ENCODE results near the gene ATF6B. TPM values are rescaled to one million over a fixed set of nuclear protein-coding genes. Genes with fewer than 3 reads are reported as not detected.

The ATF6B gene
- total and polyA plus RNA-seq, 2 of the 13 experiments (the other 11 are each of a cell fraction or from before 2014, with no cell fraction given): 18.1 to 44.0 TPM

GRCh38 chr6:32175711-32176475 lies 47.8 kb upstream of the ATF6B start, which contains the start of gene AGPAT1 (continued):
- no peak; the same call in 1 of the 2 replicates for TF ChIP-seq ELF3 (CRISPR knock-in tag; IDR thresholded peaks at IDR 0.05)
- 0 out of 2 replicates have a peak, but pooled peaks have one; percentile 20 for TF ChIP-seq KLF11 (CRISPR knock-in tag; IDR thresholded peaks at IDR 0.05)
- TF ChIP-seq ZNF572 (CRISPR knock-in tag; IDR thresholded peaks at IDR 0.05): peak; percentile 98; the same call in 1 of the 2 replicates
- TF ChIP-seq REL (CRISPR knock-in tag; conservative IDR thresholded peaks at IDR 0.05): peak; percentile 18; the same call in 1 of the 2 replicates
- TF ChIP-seq ZNF296 (CRISPR knock-in tag; conservative IDR thresholded peaks at IDR 0.05): 0 out of 2 replicates have a peak, but pooled peaks have one; percentile 66
- peak; percentile 24; the same call in 1 of the 2 replicates for TF ChIP-seq FOXO1 (CRISPR knock-in tag; IDR thresholded peaks at IDR 0.05)
- TF ChIP-seq THAP9 (CRISPR knock-in tag; IDR thresholded peaks at IDR 0.05; ENCODE audit: borderline replicate concordance): peak; percentile 43; the same call in 1 of the 2 replicates
- peak; percentile 68; the same call in 1 of the 2 replicates for TF ChIP-seq ZNF563 (CRISPR knock-in tag; IDR thresholded peaks at IDR 0.05)
- TF ChIP-seq CBX2 (IDR thresholded peaks at IDR 0.05; ENCODE audit: low read depth, low read length): no peak
- no peak for TF ChIP-seq CBX2 (CRISPR knock-in tag; IDR thresholded peaks at IDR 0.05; ENCODE audit: low read depth)
- TF ChIP-seq ZNF362 (CRISPR knock-in tag; IDR thresholded peaks at IDR 0.05; ENCODE audit: borderline replicate concordance): peak; percentile 96
- TF ChIP-seq MAF1 (CRISPR knock-in tag; IDR thresholded peaks at IDR 0.05; ENCODE audit: borderline replicate concordance): 0 out of 2 replicates have a peak, but pooled peaks have one; percentile 63
- TF ChIP-seq ZFX (CRISPR knock-in tag; IDR thresholded peaks at IDR 0.05; ENCODE audit: low read depth): peak; percentile 61; the same call in 1 of the 2 replicates
- peak; percentile 59 for TF ChIP-seq XRCC5 (optimal IDR thresholded peaks at IDR 0.05; ENCODE audit: low read length)
- no peak for TF ChIP-seq SP1 (IDR thresholded peaks at IDR 0.05)
- TF ChIP-seq SP1 (CRISPR knock-in tag; IDR thresholded peaks at IDR 0.05): peak; percentile 42; the same call in 1 of the 2 replicates
- TF ChIP-seq YEATS2 (CRISPR knock-in tag; IDR thresholded peaks at IDR 0.05; ENCODE audit: borderline replicate concordance): peak; percentile 78; the same call in 1 of the 2 replicates

Data from HepG2 (cell line).